ENCODE measurements around the gene GKN2. TPM values are rescaled to one million over a fixed set of nuclear protein-coding genes. Genes with fewer than 3 reads are reported as not detected.

GKN2 gene
- total and polyA plus RNA-seq, 8 donors = 0.07 to 1.6 TPM; not detected in 6

DNA sequence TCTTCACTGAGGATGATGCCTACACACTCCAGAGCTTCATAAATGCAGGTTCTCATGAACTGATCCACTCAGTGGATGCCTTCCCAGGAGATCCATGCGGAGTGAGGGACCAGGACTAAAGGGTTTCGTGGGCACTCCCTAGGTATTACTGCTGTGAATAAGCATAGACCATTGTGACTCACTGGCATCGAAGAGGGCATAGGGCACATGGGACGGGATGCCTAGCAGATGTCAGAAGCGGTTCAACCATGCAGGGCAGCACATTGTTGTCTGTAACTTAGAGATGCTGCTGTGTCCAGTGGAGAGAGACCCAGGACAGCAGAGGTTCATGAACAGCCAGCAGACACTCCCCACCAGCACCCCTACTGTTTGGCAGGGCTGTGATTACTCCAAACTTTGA lies 17.2 kb downstream of the GKN2 start:
- H3K4me1 ChIP-seq = no peaks in the 10 kb centered on the region
- no peak for FAIRE-seq
- no peak overlapping the region for H3K4me3 ChIP-seq
- H3K27ac ChIP-seq = no peak overlapping the region
- H3K36me3 ChIP-seq = no peaks in the 10 kb centered on the region
- intact Hi-C loops (cut with DNase I) = no loop called here
- H3K27me3 ChIP-seq = no peaks in the 10 kb centered on the region
- WGBS, 2 donors = 75 to 85% methylated on average over 5 of the region's 5 CpGs
- TF ChIP-seq, protein P1, sequence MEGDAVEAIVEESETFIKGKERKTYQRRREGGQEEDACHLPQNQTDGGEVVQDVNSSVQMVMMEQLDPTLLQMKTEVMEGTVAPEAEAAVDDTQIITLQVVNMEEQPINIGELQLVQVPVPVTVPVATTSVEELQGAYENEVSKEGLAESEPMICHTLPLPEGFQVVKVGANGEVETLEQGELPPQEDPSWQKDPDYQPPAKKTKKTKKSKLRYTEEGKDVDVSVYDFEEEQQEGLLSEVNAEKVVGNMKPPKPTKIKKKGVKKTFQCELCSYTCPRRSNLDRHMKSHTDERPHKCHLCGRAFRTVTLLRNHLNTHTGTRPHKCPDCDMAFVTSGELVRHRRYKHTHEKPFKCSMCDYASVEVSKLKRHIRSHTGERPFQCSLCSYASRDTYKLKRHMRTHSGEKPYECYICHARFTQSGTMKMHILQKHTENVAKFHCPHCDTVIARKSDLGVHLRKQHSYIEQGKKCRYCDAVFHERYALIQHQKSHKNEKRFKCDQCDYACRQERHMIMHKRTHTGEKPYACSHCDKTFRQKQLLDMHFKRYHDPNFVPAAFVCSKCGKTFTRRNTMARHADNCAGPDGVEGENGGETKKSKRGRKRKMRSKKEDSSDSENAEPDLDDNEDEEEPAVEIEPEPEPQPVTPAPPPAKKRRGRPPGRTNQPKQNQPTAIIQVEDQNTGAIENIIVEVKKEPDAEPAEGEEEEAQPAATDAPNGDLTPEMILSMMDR (IDR thresholded peaks at IDR 0.05) = no peak
- H3K9me3 ChIP-seq = no peaks in the 10 kb centered on the region
- ATAC-seq = no peak
- no peak for DNase-seq

DNA sequence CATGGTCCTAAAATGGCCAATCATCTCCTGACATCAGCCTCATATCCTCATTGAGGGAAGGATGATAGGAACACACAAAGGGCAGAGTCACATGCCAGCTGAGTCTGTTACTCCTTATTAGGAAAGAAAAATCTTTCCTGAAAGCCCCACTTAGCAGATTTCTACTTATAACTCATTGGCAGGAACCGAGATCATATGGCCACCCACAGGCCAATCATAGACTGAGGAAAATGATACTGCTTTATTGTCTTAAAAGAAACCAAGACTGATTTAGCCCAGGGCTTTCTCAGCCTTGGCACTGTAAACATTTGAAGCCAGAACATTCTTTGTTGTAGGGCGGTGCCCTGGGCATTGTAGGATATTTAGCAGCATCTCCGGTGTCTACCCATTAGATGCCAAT lies 18.7 kb downstream of the GKN2 start:
- 80 to 92% methylated on average over 3 of the region's 3 CpGs for whole genome bisulfite sequencing, 2 donors
- ATAC-seq (no peak), DNase-seq (no peak), FAIRE-seq (no peak)
- H3K27me3 ChIP-seq = no peaks in the 10 kb centered on the region
- no peaks in the 10 kb centered on the region for H3K4me1 ChIP-seq
- TF ChIP-seq, protein P1 (IDR thresholded peaks at IDR 0.05) = no peak
- no peak overlapping the region for H3K27ac ChIP-seq
- H3K9me3 ChIP-seq = no peaks in the 10 kb centered on the region
- no peak overlapping the region for H3K4me3 ChIP-seq
- intact Hi-C loops (cut with DNase I) = no loop called here
- no peaks in the 10 kb centered on the region for H3K36me3 ChIP-seq

DNA sequence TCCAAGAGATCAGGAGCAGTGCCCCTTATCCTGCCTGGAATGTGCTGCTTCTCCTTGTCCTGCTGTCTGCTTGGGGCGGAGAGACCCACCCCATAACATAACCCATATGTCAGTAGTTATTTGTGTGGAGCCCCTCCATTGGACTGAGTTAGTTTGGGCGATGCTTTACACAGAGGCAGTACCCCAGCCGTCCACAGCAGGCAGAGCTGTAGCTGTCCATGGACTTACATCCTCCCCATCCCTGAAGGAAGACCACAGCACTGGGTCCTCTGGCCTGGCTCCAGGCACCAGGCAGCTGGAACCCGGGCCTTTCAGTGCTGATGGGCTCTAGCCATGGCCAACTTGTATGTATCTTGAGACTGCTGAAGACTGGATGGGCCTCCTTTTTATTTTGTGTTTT lies 20.3 kb downstream of the GKN2 start:
- ATAC-seq = no peak
- H3K36me3 ChIP-seq = no peaks in the 10 kb centered on the region
- FAIRE-seq = no peak
- DNase-seq = no peak
- TF ChIP-seq, protein P1 (IDR thresholded peaks at IDR 0.05) = no peak
- WGBS, 2 donors = 76 to 78% methylated on average over 4 of the region's 4 CpGs
- no peaks in the 10 kb centered on the region for H3K27me3 ChIP-seq
- H3K27ac ChIP-seq = no peak overlapping the region
- no peaks in the 10 kb centered on the region for H3K4me1 ChIP-seq
- intact Hi-C loops (cut with DNase I) = no loop called here
- no peaks in the 10 kb centered on the region for H3K9me3 ChIP-seq
- no peak overlapping the region for H3K4me3 ChIP-seq

DNA sequence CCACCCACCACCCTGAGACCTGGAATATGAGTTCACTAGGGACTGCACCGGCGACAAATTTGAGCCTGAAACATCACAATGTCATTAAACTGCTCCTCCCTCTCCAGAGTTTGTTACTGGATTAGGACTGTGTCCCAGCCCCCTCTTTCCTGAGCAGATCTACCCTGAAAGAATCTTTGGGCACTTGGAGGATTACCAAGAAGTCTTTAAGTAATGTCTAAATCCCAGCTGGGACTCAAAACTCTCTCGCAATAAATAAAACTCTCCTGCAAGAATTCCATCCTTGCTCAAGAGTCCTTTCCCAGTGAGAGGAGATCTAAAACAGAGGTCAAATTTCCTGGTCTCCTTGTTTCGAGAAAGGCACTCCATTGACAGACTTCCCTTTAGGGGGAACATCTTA lies 20.9 kb downstream of the GKN2 start:
- Histone ChIP-seq H3K27ac (no peak overlapping the region), H3K27me3 (no peaks in the 10 kb centered on the region), H3K36me3 (no peaks in the 10 kb centered on the region), H3K4me3 (no peak overlapping the region), H3K9me3 (no peaks in the 10 kb centered on the region), H3K4me1 (no peaks in the 10 kb centered on the region)
- 55 to 83% methylated on average over 4 of the region's 4 CpGs for WGBS, 2 donors
- DNase-seq (no peak), ATAC-seq (no peak), FAIRE-seq (no peak)
- intact Hi-C loops (cut with DNase I) = no loop called here
- TF ChIP-seq, protein P1 (IDR thresholded peaks at IDR 0.05) = no peak

- Histone ChIP-seq H3K4me3 (no peak overlapping the region), H3K36me3 (no peaks in the 10 kb centered on the region), H3K27me3 (no peaks in the 10 kb centered on the region), H3K9me3 (no peaks in the 10 kb centered on the region), H3K27ac (no peak overlapping the region), H3K4me1 (no peaks in the 10 kb centered on the region)
- ATAC-seq (no peak), FAIRE-seq (no peak), DNase-seq (no peak)
- 60 to 78% methylated on average over 3 of the region's 3 CpGs for WGBS, 2 donors
- intact Hi-C loops (cut with DNase I) = no loop called here
- TF ChIP-seq, protein P1 (IDR thresholded peaks at IDR 0.05) = no peak
Observed at GRCh38 chr2:68931149-68931711, 21.5 kb downstream of the GKN2 start.
